ENCODE results near the gene ABCF1. TPM values are rescaled to one million over a fixed set of nuclear protein-coding genes. Genes with fewer than 3 reads are reported as not detected.
A peak's percentile ranks its signal among the peaks of the same experiment; 100 is the strongest.

Gene ABCF1
- total and polyA plus RNA-seq, 7 donors: 53.8 to 119 (median 97.9) TPM

DNA sequence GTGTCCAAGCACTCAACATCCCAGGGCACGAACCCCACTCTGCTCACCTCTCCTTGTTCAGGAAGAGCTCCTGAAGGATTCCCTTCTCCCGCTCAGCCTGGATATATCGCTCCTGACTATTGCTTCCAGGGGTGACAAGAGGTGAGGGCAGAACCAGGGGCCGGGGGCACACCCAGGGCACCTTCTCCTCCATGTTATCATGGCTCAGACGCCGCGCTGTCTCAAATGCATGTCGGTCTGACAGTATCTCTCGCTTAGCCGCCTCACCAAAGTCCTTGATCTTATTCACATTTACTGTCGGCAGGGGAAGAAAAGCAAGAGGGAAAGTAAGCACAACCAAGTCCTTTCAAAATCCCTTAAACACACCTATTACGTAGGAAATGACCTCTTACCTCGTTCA, 32.7 kb downstream of the ABCF1 start:
- H3K4me3 ChIP-seq: no peak overlapping the region
- WGBS, 3 donors: 94 to 97% (median 94%) methylated on average over 13 of the region's 13 CpGs
- TF ChIP-seq CTCF (IDR thresholded peaks at IDR 0.05): no peak
- no peaks in the 10 kb centered on the region for H3K4me1 ChIP-seq
- no peak for ATAC-seq
- DNase-seq: no peak
- intact Hi-C loops (cut with DNase I): loop anchor here in 1 of 2 donors (10.0 kb wide), 1 partner anchor 119 kb away; the partner anchor contains the start of gene HLA-E
- no peaks in the 10 kb centered on the region for H3K9me3 ChIP-seq
- no peaks in the 10 kb centered on the region for H3K27me3 ChIP-seq (ENCODE audit: insufficient read depth in 3 of 3, low read length in 2 of 3)
- H3K36me3 ChIP-seq (ENCODE audit: insufficient read depth in 1 of 2, low read depth in 1 of 2): peaks cover 26 to 90% of the 10 kb centered on the region in 2 donors
- H3K27ac ChIP-seq: no peak overlapping the region

GRCh38 chr6:30610065-30610464, 38.8 kb downstream of the ABCF1 start:
- no peak overlapping the region for H3K27ac ChIP-seq
- intact Hi-C loops (cut with DNase I): loop anchor here in 1 of 2 donors (5.0 kb wide), 1 partner anchor 33 kb away; no protein-coding TSS in a partner anchor
- H3K36me3 ChIP-seq (ENCODE audit: insufficient read depth in 1 of 2, low read depth in 1 of 2): peaks cover 14 to 47% of the 10 kb centered on the region in 2 donors
- DNase-seq: no peak
- no peak for TF ChIP-seq CTCF (IDR thresholded peaks at IDR 0.05)
- H3K4me1 ChIP-seq: peaks cover 42% of the 10 kb centered on the region
- no peaks in the 10 kb centered on the region for H3K27me3 ChIP-seq (ENCODE audit: insufficient read depth in 3 of 3, low read length in 2 of 3)
- 75 to 79% (median 79%) methylated on average over 4 of the region's 4 CpGs for WGBS, 3 donors
- H3K4me3 ChIP-seq: no peak overlapping the region
- ATAC-seq: no peak
- no peaks in the 10 kb centered on the region for H3K9me3 ChIP-seq

GRCh38 chr6:30611150-30611855, 40.1 kb downstream of the ABCF1 start:
- intact Hi-C loops (cut with DNase I): loop anchor here in 1 of 2 donors (5.0 kb wide), 1 partner anchor 34 kb away; no protein-coding TSS in a partner anchor
- H3K9me3 ChIP-seq: no peaks in the 10 kb centered on the region
- H3K4me3 ChIP-seq: no peak overlapping the region
- peaks cover 8 to 42% of the 10 kb centered on the region in 2 donors for H3K36me3 ChIP-seq (ENCODE audit: insufficient read depth in 1 of 2, low read depth in 1 of 2)
- no peaks in the 10 kb centered on the region for H3K27me3 ChIP-seq (ENCODE audit: insufficient read depth in 3 of 3, low read length in 2 of 3)
- H3K4me1 ChIP-seq: peaks cover 42% of the 10 kb centered on the region
- 69 to 77% (median 74%) methylated on average over 9 of the region's 9 CpGs for WGBS, 3 donors
- TF ChIP-seq CTCF (IDR thresholded peaks at IDR 0.05): no peak
- H3K27ac ChIP-seq: peak overlapping the region; percentile 11
- no peak for DNase-seq
- no peak for ATAC-seq

DNA sequence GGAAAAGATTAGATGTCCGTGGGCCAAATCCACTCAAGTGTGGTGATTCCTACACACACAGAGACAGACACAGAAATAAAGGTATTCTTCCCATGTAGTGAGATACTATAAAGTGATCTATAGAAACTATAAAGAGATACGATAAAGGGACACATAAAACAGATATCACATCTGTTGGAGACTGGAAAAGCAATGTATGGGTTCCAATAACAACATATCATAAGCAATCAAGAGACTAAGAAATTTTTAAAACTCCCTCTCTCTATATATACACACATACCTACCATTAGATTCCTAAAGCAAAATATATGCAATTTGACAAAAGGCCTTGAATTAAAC, 40.6 kb downstream of the ABCF1 start:
- H3K4me1 ChIP-seq: peaks cover 42% of the 10 kb centered on the region
- 62 to 69% (median 65%) methylated on average over 2 of the region's 2 CpGs for WGBS, 3 donors

More for the DNA sequence above, 40.6 kb downstream of the ABCF1 start:
- H3K27ac ChIP-seq: peak overlapping the region; percentile 99
- DNase-seq (no peak), ATAC-seq (no peak)
- H3K4me3 ChIP-seq: no peak overlapping the region
- no peaks in the 10 kb centered on the region for H3K27me3 ChIP-seq (ENCODE audit: insufficient read depth in 3 of 3, low read length in 2 of 3)
- peaks cover 4 to 42% of the 10 kb centered on the region in 2 donors for H3K36me3 ChIP-seq (ENCODE audit: insufficient read depth in 1 of 2, low read depth in 1 of 2)
- no peaks in the 10 kb centered on the region for H3K9me3 ChIP-seq
- no peak for TF ChIP-seq CTCF (IDR thresholded peaks at IDR 0.05)
- intact Hi-C loops (cut with DNase I): loop anchor here in 1 of 2 donors (5.0 kb wide), 1 partner anchor 35 kb away; no protein-coding TSS in a partner anchor

Measured in psoas muscle (tissue), 8 donors.